Retinal pigment epithelial cell (primary cell): ENCODE results near the gene CUX1.
"Not testable (repeated sequence)": the region's sequence is repeated elsewhere in the genome, so short reads cannot be mapped to it uniquely, and the experiment has no call there.

ENCODE experiments used
- DNase-seq: peaks from one replicate; pipeline ENCODE4 v3.0.0-alpha.2; 2010; ENCODE audit warnings: low read depth
- H3K4me3 ChIP-seq: 2 replicates; pipeline ENCODE4 v1.5.1; 2011; ENCODE audit warnings: mild to moderate bottlenecking, low read length, control low read depth, moderate library complexity
- CTCF ChIP-seq: conservative IDR thresholded peaks from 2 replicates; pipeline ENCODE4 v1.5.1; 2011; ENCODE audit warnings: low read depth, low read length, control low read depth, inconsistent platforms

CUX1 gene

GRCh38 chr7:101832205-101832631 is 14.8 kb downstream of the CUX1 start:
- no peak for TF ChIP-seq CTCF
- no peak overlapping the region for H3K4me3 ChIP-seq
- DNase-seq: no peak

DNA sequence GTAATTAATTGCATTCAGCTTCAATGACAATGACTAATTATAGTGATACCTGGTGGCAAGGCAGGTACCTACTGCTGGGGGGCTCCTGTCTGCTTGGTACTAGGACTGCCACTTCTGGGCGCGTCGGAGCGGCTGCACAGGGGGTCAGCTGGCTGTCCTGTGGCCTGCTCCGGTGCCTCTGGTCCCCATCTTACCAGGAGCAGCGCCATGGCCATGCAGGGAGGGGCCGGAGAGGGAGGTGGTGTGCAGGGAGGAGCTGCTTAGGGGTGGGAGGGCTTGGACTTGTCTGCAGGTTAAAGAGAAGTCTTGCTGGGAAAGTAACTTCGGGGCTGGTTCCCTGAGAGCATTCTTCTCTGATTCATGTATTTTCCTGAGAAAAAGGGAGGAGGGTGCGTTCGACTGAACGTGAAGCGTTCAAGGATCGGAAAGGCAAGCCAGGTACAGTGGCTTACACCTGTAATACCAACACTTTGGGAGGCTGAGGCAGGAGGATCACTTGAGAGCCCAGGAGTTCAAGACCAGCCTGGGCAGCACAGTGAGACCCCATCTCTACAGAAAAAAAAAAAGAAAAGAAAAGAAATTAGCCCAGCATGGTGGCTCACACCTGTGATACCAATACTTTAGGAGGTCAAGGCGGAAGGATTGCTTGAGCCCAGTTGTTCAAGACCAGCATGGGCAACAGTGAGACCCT is 15.4 kb downstream of the CUX1 start:
- no peak overlapping the region for H3K4me3 ChIP-seq
- no peak for TF ChIP-seq CTCF
- DNase-seq: no peak

GRCh38 chr7:101833799-101834198 is 16.4 kb downstream of the CUX1 start:
- no peak overlapping the region for H3K4me3 ChIP-seq
- no peak for TF ChIP-seq CTCF
- no peak for DNase-seq

GRCh38 chr7:101835136-101835535 is 17.7 kb downstream of the CUX1 start:
- no peak for TF ChIP-seq CTCF
- DNase-seq: no peak
- H3K4me3 ChIP-seq: no peak overlapping the region

DNA sequence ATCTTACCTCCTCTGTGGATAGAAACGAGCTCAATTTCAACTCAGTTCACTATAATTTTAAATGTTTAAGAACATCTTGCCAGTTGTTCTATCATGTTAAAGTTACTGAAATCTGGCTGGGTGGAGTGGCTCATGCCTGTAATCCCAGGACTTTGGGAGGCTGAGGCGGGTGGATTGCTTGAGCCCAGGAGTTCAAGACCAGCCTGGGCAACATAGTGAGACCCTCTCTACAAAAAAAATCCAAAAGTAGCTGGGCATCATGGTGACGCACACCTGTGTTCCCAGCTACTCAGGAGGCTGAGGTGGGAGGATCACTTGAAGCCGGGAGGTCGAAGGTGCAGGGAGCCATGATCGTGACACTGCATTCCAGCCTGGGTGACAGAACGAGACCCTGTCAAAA is 20.0 kb downstream of the CUX1 start:
- not testable (repeated sequence) for H3K4me3 ChIP-seq, DNase-seq

DNA sequence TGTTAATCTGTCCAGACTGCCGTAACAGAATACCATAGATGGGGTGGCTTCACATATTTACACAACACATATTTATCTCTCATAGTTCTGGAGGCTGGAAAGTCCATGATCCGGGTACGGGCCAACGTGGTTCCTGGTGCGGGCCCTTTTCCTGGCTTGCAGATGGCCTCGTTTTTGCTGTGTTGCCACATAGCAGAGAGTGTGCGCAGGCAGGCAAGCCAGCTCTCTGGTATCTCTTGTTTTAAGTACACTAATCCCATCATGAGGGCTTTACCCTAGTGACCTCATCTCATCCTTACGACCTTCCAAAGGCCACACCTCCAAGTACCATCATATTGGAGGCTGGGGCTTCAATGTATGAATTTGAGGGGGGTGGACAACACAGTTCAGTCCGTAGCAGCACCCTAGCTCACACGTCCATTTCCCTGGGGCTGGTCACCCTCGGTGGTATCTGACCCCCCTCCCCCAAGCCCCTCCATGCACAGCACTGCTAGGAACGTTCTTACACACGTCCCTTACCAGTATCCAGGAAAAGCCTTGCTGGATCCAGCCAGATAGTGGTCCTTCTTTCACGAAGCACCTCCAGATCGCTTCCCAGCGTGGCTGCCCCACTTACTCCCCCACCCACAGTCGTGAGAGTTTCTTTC is 21.5 kb downstream of the CUX1 start:
- H3K4me3 ChIP-seq: no peak overlapping the region
- no peak for DNase-seq
- no peak for TF ChIP-seq CTCF

DNA sequence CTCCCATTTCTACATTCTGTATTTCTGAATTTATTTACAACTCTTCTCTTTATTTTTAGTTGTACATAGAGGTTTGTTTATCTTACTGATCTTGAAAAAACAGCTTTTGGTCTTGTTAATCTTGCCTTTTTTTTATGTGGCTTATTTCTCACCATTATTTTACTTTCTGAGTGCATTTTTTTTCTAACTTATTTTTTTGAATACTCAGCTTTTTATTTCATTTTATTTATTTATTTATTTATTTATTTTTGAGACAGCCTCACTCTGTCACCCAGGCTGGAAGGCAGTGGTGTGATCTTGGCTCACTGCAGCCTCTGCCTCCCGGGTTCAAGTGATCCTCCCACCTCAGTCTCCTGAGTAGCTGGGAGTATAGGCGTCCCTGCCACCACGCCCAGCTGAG is 23.9 kb downstream of the CUX1 start:
- no peak overlapping the region for H3K4me3 ChIP-seq
- DNase-seq: no peak
- no peak for TF ChIP-seq CTCF
